GM21576 (cell line): Measurements from ENCODE around the gene OVCA2.

ENCODE experiments used
- ATAC-seq: cut with Tn5 transposase; IDR thresholded peaks from one replicate; pipeline ENCODE4 v1.9.1; 2021; ENCODE audit warnings: mild to moderate bottlenecking, moderate library complexity; ENCODE audit not compliant: unreplicated experiment

The OVCA2 gene

DNA sequence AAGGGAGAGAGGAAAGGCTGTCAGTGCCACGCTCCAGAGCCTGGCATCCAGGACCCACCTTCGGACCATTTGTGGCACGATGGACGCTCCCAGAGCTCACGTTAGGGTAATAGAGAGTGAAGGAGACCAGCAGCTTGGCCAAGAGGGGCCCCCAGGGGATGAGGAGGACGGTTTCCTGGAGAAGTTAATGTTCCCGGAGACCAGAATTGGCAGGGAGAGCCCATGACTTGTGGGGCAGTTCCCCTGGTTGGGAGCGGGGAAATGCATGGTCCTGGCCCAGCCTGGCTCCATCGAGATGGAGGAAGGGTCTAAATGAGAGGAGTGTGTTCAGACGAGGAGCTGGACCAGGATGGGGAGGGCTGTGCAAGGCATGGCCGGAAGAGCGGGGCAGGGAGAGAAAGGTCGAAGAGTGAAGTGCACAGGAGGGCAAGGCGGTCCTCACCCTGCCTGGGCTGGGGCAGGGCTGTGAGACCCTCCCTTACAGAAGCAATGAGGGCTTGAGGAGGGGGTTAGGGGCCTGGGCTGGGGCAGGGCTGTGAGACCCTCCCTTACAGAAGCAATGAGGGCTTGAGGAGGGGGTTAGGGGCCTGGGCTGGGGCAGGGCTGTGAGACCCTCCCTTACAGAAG, 10.2 kb downstream of the OVCA2 start:
- no peak for ATAC-seq

DNA sequence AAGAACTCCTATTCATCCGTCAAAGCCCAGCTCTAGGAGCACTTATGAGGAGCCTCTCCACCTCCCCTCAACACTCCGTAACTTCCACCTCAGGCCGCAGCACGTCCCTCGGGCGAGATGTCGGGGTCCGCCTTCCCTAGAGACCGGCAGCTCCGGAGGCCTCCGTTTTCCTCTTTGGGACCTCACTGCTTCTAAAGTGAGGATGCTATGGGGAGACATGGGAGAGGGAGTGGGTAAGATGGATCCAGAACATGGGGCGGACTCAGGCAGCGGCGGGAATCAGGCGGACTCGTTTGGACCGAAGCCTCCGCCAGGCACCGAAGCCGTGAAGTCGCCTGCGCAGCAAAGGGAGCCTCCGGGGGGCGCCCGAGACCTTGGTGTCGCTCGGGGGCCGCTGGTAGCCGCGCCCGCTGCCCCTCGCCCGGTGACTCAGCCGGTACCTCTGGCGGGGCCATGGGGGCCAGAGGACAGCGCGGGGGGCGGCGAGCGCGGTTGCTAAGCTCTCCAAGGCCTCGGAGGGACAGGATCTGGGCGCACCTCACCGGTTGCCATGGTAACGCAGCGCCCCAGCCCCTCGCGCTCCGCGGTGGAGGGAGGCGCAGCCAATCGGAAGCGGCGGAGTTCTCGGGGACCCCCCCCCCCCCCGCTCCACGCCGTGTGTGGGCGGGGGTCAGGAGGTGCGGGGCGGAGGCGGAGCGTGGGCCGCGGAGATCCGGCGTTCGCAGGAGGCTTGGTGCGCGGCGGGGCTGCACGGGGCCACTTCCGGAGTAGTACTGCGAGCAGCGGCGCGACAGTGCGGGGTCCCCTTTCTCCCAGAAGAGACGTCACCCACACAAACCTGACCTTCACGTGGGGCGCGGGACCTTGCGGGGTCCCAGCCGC, 11.8 kb downstream of the OVCA2 start:
- no peak for ATAC-seq

DNA sequence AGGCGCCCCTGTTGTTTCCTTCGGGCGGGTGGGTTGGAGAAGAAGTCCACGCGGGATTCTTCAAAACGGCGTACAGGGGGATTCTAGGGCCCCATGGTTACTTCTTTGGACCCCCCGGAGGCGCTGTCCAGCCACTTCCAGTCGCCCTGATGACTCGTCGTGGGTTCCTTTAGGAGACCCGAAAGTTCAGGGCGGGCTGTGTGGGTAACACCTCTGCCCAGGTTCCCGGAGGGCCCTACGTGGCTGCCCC, 12.4 kb downstream of the OVCA2 start:
- no peak for ATAC-seq

DNA sequence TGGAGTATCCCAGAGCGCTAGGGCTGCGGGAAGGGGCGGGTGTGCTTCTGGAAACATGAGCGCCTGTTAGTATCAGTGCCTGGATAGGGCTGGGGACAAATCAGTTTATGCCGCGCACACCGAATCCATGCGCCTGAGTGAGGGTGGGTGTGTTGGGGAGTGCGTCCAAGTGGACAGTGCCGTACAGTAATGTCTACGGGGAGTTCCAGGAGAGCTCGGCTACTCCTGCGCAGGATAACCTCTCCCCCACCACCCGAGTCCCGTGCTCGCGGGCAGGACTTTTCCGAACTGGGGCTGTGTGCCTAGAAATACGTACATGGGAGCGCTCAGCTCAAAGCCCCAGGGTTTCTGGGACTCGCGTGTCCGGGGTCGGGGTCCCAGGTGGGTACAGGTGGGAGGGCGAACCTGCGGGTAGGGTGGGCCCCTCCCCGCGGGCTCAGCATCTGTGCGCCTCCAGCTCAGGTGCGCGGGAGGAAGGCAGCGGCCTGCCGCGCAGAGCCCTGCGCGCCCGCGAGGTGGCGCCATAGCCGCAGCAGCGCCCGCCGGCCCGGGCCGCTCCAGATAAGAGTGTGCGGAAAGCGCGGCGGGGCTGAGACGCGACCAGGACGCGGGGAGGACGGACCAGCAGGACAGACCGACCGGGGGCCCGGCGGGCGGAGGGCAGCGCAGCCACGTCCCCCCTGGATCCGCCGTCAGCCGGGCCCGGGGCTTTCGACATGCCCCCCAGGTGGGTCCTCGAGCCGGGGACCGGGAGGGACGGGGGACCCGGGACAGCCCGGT, 12.9 kb downstream of the OVCA2 start, which contains the start of gene HIC1:
TSS of gene HIC1 (plus strand) at position 592 of the 780 bp plus-strand sequence. CDS start 1,588 bp downstream, outside the sequence.
- no peak for ATAC-seq

DNA sequence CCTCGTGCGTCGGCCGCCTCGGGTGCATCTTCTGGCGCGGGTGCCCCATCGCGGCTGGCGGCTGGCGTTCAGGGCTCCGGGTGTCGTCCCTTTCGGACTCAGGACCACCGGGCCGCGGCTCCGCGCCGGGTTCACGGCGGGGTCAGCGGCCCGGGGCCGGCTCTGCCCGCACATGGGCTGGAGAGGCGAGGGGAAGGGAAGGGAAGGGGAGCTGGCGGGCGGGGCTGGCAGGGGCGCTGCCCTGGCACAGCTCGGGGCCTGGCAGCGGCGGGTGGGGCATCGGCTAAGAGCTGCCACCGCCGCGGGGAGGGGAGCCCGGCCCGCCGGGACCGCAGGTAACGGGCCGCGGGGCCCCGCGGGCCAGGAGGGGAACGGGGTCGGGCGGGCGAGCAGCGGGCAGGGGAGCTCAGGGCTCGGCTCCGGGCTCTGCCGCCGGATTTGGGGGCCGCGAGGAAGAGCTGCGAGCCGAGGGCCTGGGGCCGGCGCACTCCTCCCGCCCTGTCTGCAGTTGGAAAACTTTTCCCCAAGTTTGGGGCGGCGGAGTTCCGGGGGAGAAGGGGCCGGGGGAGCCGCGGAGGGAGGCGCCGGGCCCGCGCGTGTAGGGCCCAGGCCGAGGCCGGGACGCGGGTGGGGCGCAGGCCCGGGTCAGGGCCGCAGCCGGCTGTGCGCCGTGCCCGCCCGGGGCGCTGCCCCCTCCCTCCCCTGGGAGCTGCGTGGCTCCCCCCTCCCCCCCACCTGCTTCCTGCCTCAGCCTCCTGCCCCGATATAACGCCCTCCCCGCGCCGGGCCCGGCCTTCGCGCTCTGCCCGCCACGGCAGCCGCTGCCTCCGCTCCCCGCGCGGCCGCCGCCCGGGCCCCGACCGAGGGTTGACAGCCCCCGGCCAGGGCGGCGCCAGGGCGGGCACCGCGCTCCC, 13.7 kb downstream of the OVCA2 start:
- no peak for ATAC-seq

DNA sequence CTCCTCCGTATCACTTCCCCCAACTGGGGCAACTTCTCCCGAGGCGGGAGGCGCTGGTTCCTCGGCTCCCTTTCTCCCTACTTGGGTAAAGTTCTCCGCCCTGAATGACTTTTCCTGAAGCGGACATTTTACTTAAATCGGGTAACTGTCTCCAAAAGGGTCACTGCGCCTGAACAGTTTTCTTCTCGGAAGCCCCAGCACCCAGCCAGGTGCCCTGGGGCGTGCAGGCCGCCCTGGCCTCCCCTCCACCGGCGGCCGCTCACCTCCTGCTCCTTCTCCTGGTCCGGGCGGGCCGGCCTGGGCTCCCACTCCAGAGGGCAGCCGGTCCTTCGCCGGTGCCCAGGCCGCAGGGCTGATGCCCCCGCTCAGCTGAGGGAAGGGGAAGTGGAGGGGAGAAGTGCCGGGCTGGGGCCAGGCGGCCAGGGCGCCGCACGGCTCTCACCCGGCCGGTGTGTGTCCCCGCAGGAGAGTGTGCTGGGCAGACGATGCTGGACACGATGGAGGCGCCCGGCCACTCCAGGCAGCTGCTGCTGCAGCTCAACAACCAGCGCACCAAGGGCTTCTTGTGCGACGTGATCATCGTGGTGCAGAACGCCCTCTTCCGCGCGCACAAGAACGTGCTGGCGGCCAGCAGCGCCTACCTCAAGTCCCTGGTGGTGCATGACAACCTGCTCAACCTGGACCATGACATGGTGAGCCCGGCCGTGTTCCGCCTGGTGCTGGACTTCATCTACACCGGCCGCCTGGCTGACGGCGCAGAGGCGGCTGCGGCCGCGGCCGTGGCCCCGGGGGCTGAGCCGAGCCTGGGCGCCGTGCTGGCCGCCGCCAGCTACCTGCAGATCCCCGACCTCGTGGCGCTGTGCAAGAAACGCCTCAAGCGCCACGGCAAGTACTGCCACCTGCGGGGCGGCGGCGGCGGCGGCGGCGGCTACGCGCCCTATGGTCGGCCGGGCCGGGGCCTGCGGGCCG, 14.7 kb downstream of the OVCA2 start:
- ATAC-seq: no peak

DNA sequence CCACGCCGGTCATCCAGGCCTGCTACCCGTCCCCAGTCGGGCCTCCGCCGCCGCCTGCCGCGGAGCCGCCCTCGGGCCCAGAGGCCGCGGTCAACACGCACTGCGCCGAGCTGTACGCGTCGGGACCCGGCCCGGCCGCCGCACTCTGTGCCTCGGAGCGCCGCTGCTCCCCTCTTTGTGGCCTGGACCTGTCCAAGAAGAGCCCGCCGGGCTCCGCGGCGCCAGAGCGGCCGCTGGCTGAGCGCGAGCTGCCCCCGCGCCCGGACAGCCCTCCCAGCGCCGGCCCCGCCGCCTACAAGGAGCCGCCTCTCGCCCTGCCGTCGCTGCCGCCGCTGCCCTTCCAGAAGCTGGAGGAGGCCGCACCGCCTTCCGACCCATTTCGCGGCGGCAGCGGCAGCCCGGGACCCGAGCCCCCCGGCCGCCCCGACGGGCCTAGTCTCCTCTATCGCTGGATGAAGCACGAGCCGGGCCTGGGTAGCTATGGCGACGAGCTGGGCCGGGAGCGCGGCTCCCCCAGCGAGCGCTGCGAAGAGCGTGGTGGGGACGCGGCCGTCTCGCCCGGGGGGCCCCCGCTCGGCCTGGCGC, 15.4 kb downstream of the OVCA2 start:
- no peak for ATAC-seq

DNA sequence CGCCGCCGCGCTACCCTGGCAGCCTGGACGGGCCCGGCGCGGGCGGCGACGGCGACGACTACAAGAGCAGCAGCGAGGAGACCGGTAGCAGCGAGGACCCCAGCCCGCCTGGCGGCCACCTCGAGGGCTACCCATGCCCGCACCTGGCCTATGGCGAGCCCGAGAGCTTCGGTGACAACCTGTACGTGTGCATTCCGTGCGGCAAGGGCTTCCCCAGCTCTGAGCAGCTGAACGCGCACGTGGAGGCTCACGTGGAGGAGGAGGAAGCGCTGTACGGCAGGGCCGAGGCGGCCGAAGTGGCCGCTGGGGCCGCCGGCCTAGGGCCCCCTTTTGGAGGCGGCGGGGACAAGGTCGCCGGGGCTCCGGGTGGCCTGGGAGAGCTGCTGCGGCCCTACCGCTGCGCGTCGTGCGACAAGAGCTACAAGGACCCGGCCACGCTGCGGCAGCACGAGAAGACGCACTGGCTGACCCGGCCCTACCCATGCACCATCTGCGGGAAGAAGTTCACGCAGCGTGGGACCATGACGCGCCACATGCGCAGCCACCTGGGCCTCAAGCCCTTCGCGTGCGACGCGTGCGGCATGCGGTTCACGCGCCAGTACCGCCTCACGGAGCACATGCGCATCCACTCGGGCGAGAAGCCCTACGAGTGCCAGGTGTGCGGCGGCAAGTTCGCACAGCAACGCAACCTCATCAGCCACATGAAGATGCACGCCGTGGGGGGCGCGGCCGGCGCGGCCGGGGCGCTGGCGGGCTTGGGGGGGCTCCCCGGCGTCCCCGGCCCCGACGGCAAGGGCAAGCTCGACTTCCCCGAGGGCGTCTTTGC, 16.2 kb downstream of the OVCA2 start:
- no peak for ATAC-seq

DNA sequence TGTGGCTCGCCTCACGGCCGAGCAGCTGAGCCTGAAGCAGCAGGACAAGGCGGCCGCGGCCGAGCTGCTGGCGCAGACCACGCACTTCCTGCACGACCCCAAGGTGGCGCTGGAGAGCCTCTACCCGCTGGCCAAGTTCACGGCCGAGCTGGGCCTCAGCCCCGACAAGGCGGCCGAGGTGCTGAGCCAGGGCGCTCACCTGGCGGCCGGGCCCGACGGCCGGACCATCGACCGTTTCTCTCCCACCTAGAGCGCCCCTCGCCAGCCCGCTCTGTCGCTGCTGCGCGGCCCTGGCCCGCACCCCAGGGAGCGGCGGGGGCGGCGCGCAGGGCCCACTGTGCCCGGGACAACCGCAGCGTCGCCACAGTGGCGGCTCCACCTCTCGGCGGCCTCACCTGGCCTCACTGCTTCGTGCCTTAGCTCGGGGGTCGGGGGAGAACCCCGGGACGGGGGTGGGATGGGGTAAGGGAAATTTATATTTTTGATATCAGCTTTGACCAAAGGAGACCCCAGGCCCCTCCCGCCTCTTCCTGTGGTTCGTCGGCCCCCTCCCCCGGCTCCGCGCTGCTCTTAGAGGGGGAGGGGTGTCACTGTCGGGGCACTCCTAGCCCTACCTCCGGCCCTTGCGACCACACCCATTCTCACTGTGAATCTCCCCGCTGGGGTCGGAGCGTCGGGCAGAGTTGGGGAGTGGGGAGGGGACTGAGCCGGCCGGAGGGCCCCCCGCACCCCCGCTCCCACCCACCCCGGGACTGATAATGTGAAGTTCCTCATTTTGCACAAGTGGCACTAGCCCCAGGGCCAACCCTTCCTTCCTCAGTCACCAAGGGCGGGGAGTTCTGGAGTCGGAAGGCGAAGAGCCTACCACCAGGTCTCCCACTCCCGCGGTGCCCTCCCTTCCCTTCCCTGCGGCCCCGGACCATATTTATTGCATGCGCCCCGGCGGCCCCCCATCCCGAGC, 17.0 kb downstream of the OVCA2 start:
- ATAC-seq: no peak

DNA sequence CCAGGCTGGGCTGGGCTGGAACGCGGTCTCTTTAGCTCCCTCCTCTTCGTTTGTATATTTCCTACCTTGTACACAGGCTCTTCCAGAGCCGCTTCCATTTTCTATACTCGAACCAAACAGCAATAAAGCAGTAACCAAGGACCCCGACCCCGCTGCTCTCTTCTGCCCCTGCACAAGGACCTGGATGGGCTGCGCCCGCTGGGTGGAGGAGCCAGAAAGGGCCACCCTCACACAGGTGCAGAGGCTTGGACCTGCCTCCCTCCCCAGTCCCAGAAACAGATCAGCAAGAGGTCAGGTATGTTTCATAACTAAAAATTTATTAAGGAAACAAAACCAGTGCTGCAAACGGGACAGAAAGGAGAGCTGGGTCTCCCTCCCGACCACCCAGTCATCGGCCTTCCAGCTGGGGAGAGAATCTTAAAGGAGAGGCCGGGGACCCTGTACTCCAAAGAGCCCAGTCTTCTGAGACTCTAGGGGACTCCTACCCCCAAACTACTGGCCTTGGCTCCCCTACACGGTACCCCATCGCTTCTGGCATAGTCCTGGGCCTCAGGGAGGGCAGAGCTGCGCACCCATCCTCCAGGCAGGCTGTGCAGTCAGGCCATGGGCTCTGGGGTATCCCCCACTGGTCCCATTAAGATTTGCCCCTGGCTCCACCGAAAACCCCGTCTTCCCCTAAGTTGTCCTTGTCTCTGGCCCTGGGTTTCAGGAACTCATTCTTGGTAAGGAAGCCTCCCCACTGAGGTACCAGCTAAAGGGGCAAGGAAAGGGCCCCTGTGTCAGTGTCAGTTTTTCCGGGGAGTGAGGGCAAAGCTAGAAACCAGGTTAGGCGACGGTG, 17.9 kb downstream of the OVCA2 start:
- ATAC-seq: no peak

DNA sequence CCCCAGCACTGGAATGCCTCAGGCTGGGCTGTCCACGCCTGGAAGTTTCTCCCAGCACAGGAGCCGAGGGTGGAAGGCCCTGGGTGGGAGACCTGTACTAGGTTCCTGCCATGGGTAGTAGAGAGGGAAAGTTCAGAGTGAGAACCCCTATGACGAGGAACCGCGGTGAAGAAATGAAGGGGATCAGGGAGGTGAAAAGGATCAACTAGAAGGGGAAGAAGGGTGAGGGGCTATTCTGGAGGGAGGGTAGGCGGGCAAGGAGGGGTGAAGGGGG, 18.5 kb downstream of the OVCA2 start:
- ATAC-seq: no peak

DNA sequence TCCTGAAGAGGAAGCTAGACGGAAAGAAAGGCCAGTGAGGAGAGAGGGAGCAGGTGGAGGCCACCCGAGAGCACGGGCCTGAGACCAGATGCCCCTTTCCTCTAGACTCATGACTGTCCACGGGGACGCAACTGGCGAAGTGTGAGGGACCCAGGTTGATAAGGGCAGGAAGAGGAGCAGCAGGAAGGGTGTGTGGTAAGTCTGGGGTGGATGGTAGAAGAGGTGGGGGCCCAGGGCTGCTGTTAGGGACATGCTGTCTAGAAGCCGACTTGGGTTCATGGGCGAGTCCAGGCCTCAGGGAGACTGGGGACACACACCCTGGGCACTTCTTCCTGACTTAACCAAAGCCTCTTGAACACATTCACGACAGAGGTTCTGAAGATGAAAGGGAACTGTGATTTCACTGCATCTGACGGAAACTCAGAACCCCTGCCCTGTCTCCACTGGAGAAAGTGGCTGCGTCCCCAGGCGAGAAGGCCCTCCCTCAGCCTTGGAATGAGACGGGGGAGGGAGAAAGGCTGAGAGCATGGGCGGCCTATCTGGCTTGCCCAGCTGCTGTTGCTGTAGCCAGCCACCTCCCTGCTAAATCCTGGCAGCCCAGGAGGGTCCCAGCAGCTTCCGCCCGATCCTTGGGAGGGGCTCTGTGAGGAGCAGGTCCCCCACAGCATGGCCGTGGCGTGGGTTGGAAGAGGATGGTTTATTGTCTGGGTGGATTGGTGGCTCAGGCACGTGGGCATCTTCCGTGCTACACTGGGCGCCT, 19.0 kb downstream of the OVCA2 start:
- ATAC-seq: no peak

DNA sequence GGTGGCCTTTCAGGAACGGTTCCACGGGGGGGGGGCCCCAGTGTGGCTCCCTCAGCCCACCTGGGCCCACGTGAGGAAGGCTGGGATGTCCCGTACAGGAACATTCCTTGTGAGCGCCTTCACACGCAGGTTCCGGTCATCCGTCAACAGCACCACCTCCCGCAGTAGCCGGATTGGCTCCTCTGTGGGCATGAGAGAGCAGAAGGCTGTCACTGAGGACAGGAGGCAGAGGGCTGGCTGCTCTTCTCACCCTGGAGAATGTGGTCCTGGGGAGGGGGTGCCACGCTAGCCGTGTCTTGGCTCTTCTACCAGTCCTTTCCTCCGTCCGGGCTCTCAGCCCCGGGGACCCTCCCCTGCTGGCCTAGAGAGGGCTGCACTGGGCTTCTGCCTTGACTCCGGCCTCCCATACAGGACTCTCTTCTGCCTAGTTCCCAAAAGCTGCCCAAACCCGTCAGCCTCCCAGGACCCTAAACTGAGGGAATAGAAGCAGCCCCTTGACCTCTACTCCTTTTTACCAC, 19.7 kb downstream of the OVCA2 start:
- no peak for ATAC-seq

DNA sequence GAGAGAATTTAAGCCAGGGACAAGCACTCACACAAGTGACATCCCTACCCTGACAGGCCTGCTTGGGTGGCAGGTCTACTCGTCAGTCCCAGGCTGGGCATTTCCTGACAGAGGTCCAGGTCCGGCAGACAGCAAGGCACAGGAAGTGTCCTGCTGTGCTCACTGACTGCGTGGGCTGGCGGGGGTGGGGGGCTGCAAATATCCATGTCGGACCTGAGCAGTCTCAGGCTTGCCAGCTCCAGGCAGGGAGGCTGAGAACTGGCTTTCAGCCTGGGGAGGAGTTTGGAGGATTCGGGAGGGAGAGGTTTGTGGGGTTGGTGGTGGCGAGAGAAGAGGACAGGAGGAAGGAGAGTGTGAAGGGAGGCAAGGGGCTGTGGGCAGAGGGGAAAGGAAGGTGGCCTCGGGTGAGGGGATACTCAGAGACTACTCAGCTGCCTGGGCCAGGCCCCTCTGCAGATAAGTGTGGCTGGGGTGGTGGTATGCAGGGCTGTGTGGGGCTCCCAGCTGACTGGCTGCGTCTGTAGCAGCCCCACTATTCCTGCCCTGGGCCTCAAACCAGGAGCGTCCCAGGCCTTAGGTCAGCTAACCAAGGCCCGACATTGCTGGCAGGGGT, 20.9 kb downstream of the OVCA2 start:
- no peak for ATAC-seq
